ENCODE measurements around the gene USP15.
"Not testable (repeated sequence)": the region's sequence is repeated elsewhere in the genome, so short reads cannot be mapped to it uniquely, and the experiment has no call there.

USP15 gene

GRCh38 chr12:62332598-62332997, 72.4 kb downstream of the USP15 start:
- DNase-seq, result no peak

GRCh38 chr12:62335057-62335456, 74.9 kb downstream of the USP15 start:
- no peak for DNase-seq

- no peak for DNase-seq
Measured at GRCh38 chr12:62335796-62336195, 75.6 kb downstream of the USP15 start.

GRCh38 chr12:62337643-62338042, 77.4 kb downstream of the USP15 start:
- not testable (repeated sequence) for DNase-seq

- not testable (repeated sequence) for DNase-seq
Measured at GRCh38 chr12:62342614-62343303, 82.6 kb downstream of the USP15 start.

GRCh38 chr12:62343304-62344120, 83.3 kb downstream of the USP15 start:
- not testable (repeated sequence) for DNase-seq

GRCh38 chr12:62344731-62345556, 84.7 kb downstream of the USP15 start:
- DNase-seq, result not testable (repeated sequence)

- no peak for DNase-seq
Measured at GRCh38 chr12:62345667-62346066, 85.5 kb downstream of the USP15 start.

GRCh38 chr12:62346817-62347216, 86.6 kb downstream of the USP15 start:
- no peak for DNase-seq

- no peak for DNase-seq
Measured at GRCh38 chr12:62347922-62348650, 87.9 kb downstream of the USP15 start.

GRCh38 chr12:62350554-62350953, 90.3 kb downstream of the USP15 start:
- no peak for DNase-seq

GRCh38 chr12:62351326-62351725, 91.1 kb downstream of the USP15 start:
- no peak for DNase-seq

- no peak for DNase-seq
Measured at GRCh38 chr12:62361048-62361447, 100.8 kb downstream of the USP15 start.

GRCh38 chr12:62363506-62363905, 103.3 kb downstream of the USP15 start:
- DNase-seq, result no peak

GRCh38 chr12:62364697-62365096, 104.5 kb downstream of the USP15 start:
- DNase-seq, result not testable (repeated sequence)

- DNase-seq, result not testable (repeated sequence)
Measured at GRCh38 chr12:62365846-62366245, 105.6 kb downstream of the USP15 start.

GRCh38 chr12:62368430-62369223, 108.4 kb downstream of the USP15 start:
- not testable (repeated sequence) for DNase-seq

GRCh38 chr12:62370189-62370588, 110.0 kb downstream of the USP15 start:
- DNase-seq, result no peak

GRCh38 chr12:62371661-62372060, 111.5 kb downstream of the USP15 start:
- no peak for DNase-seq

- no peak for DNase-seq
Measured at GRCh38 chr12:62372134-62372533, 111.9 kb downstream of the USP15 start.

- DNase-seq, result no peak
Measured at GRCh38 chr12:62372825-62373224, 112.6 kb downstream of the USP15 start.

- no peak for DNase-seq
Measured at GRCh38 chr12:62375603-62376002, 115.4 kb downstream of the USP15 start.

Data from NCI-H1092 (cell line).